ENCODE measurements around the gene ZNF680.

The ZNF680 gene

GRCh38 chr7:64498270-64498669 is 64.6 kb downstream of the ZNF680 start:
- no peak for DNase-seq (ENCODE audit: low read depth)
- H3K4me3 ChIP-seq (replicated peaks; ENCODE audit: low read depth, low read length) = no peak overlapping the region
- TF ChIP-seq, protein P1, sequence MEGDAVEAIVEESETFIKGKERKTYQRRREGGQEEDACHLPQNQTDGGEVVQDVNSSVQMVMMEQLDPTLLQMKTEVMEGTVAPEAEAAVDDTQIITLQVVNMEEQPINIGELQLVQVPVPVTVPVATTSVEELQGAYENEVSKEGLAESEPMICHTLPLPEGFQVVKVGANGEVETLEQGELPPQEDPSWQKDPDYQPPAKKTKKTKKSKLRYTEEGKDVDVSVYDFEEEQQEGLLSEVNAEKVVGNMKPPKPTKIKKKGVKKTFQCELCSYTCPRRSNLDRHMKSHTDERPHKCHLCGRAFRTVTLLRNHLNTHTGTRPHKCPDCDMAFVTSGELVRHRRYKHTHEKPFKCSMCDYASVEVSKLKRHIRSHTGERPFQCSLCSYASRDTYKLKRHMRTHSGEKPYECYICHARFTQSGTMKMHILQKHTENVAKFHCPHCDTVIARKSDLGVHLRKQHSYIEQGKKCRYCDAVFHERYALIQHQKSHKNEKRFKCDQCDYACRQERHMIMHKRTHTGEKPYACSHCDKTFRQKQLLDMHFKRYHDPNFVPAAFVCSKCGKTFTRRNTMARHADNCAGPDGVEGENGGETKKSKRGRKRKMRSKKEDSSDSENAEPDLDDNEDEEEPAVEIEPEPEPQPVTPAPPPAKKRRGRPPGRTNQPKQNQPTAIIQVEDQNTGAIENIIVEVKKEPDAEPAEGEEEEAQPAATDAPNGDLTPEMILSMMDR (IDR thresholded peaks at IDR 0.05; ENCODE audit: low read length, missing control alignments) = no peak

DNA sequence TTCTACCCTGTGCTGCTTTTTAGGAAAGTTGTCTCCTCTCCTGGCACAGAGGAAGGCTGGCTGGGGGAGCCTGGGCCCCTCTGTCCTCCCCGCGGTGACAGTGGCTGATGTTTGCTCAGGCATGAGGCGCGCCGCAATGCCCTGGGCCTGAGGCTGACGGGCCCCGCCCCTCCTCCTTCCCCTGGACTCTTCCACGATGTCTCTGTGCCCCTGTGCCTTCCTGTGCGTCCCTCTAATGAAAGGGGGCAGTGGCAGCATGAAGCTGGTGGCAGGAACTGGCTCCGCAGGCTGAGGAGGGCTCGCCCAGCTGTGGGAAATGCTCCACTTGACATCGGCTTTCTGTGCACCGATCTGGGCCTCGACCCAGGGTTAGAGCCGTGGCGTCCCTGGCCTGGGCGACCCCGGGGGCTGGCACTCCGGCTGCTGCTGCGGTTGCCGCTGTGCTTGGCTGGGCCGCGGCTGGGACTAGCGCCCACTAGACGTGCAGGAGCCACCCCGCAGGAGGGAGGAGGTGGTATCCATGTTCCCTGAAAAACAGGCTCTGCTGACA is 67.9 kb downstream of the ZNF680 start:
- DNase-seq (ENCODE audit: low read depth) = no peak
- TF ChIP-seq, protein P1 (IDR thresholded peaks at IDR 0.05; ENCODE audit: low read length, missing control alignments) = no peak
- no peak overlapping the region for H3K4me3 ChIP-seq (replicated peaks; ENCODE audit: low read depth, low read length)

DNA sequence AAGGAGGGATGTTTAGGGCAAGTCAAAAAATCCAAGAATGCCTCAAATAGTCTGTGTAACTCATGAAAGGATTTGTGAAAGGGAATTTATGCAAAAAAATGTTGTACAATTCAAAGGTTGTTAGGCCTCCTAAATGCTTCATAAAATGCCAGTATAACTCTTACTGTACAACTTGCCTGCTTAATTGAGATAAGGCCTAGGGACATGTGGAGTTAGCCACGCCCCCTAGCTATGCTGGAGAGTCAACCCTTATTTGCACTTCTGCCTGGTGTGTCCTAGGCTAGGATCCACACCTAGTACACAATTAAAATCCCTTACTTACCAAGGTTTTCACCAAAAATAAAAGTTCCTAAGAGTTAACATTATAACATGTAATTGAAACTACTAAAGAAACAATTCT is 77.2 kb downstream of the ZNF680 start:
- no peak for DNase-seq (ENCODE audit: low read depth)
- no peak overlapping the region for H3K4me3 ChIP-seq (replicated peaks; ENCODE audit: low read depth, low read length)
- TF ChIP-seq, protein P1 (IDR thresholded peaks at IDR 0.05; ENCODE audit: low read length, missing control alignments) = no peak
